NT2/D1 (cell line): ENCODE data around the gene CHAMP1.

Experiments used
- SUZ12 ChIP-seq: IDR thresholded peaks from 2 replicates; pipeline ENCODE4 v1.6.1; 2011; ENCODE audit not compliant: insufficient read length, insufficient read depth; ENCODE audit errors: extremely low read depth
- YY1 ChIP-seq: IDR thresholded peaks from 2 replicates; pipeline ENCODE4 v1.6.1; 2011; ENCODE audit not compliant: insufficient read length, insufficient read depth
- ZNF274 ChIP-seq: IDR thresholded peaks from 2 replicates; pipeline ENCODE4 v1.6.1; 2011; ENCODE audit warnings: mild to moderate bottlenecking, low read depth, low read length

- TF ChIP-seq ZNF274 (no peak), YY1 (no peak), SUZ12 (no peak)
Measured at GRCh38 chr13:114313061-114313860, 1.0 kb upstream of the CHAMP1 start.
